GM21447 (cell line): Measurements from ENCODE around the gene OPALIN.
A peak's percentile ranks its signal among the peaks of the same experiment; 100 is the strongest.

Source experiments
- ATAC-seq: cut with Tn5 transposase; IDR thresholded peaks from one replicate; pipeline ENCODE4 v1.9.1; 2021; ENCODE audit not compliant: unreplicated experiment

OPALIN gene, protein sequence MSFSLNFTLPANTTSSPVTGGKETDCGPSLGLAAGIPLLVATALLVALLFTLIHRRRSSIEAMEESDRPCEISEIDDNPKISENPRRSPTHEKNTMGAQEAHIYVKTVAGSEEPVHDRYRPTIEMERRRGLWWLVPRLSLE

DNA sequence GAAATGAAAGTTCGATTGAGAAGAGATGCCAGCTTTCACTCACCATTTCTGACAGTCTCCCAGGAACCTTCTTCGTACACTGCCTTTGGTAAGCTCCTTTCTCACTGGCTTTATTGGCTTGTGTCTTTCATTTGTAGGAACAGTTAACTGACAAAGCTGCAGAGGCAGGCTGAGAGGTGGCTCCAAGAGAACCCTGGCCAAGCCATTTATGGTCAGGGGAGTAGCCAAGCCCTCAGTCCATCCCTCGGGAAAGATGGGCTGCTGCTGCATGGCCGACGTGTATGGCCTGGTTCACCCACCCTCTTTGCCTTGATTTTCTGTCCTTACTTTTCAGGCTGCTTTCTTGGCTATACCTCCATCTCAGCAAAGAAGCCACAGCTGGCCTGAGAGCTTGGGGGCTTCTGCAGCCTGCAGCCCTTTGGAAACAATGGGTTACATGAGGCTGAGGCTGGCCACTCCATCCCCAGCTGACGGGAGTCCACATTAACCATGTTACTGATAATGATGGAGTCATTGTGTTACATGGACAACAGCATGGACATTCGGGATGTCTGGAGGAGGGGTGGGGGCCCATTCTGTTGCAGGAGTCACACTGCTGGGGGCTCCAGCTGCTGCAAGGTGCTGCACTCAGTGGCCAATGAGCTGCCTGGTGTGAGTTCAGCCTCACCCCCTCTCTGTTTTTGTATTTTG is at the start of gene OPALIN:
Gene OPALIN (minus strand): TSS at position 152 of the 690 bp plus-strand sequence. CDS start 106 bp downstream, at position 46.
- ATAC-seq = no peak

DNA sequence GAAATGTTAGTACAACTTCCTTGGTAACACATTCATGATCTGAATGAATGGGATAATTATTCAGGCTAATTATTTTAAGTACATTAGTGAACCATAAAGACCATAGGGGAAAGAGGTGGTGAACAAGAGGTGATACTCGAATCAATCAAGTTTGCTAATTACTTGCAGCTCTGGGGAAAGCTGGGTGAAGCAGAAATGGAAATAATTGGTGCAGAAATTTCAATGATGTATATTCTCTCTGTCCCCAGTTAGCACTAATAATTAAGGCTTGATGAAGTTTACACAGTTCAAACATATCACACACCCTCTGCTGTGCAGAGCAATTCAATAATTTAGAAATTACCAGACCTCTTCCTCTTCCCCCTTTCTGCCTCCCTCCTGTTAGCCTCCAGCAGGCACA is 49.4 kb upstream of the OPALIN start:
- ATAC-seq = no peak

DNA sequence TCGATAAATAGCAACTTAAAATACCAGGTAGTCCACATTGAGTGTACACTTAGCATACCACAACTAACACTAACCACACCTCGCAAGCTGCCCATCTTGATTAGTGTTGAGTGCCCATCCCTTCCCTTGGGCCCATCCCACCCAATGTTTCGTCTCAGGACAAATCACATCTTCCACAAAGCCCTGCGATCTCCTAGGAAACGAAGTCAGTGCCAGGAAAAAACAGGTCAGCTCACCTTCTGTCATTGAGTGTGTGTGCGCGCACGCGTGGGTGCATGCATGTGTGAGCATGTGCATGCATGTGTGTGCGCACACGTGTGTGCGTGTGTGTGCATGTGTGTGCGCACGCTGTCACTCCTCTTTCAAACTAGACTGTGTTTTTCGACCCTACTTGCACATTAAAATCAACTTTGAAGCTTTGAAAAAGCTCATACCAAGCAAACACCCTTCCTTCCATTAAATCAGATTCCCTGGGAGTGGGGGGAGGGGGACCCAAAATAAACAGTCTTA is 48.8 kb upstream of the OPALIN start:
- no peak for ATAC-seq

DNA sequence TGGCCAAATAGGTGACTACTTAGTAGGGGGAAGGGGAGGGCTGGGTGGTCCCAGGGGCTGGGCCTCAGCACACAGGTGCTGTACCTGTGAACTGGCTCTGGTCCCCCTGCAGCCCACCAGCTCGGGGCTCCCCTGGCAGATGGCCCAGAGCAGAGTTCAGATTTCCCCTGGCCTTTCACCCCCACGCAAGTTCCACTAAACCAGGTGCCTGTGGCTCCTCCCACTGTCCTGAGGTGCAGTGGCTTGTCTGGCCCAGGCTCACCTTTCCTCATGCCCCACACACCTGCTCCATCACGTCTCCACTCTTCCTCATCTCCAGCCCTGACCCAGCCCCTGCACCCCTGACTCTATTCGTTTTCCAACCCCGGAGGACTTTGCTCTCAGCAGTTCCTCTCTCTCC is 47.3 kb upstream of the OPALIN start:
- ATAC-seq = no peak

DNA sequence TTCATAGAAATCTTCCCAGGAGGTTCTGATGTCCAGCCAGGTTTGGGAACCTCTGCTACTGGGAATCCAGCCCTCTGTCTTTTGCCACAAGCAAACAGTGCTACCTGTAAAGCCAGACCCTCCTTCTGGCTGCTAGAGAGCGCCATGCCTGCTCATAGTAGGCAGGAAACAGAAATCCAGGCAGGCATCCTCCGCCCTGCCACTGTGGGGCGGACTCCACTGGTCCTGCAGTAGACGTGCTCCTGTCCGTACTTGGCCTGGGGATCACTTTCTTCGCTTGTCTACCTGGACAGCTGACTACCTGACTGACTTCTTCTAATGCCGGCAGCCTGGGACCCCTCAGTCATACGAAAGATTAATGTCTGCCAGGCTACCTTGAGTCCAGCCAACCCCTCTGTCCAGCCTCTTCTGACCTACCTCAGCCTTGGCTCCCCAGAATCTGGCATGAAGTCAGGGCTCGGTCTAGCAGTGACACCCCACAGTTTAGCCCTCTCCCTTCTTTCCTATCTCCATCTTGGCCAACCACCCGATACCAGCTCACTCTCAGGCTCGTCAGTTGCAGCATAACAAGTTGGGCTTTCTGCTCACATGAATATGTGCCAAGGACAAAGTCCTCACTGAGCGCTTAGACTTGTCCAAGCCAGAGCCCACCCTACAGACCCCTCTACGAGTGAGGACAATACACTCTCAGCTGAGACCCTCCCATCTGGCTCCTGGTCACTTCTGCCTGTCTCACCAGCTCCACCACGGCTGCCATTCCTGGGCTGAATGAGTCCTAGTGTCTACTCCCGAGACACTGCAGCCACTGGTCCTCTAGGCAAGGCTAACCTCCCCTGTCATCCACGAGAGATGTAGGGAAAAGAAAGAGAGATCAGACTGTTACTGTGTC is 43.9 kb upstream of the OPALIN start:
- no peak for ATAC-seq

DNA sequence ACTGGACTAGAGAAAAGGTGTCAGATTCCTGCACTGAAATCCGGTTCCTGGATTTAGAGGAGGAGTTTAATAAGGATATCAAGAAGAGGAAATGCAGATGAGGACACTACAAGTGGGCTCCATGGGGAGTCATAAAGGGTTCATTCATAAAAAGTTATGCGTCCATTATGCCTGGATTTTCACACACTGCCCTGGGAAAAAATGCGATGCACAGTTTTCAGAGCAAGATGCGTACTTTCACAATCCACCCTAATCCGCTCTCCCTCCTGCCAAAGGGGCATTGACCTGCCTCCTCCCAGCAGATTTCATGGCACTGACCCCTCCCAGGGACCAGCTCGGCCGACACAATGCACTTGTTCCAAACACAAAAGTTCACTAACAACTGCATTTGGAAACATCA is 42.2 kb upstream of the OPALIN start:
- no peak for ATAC-seq

DNA sequence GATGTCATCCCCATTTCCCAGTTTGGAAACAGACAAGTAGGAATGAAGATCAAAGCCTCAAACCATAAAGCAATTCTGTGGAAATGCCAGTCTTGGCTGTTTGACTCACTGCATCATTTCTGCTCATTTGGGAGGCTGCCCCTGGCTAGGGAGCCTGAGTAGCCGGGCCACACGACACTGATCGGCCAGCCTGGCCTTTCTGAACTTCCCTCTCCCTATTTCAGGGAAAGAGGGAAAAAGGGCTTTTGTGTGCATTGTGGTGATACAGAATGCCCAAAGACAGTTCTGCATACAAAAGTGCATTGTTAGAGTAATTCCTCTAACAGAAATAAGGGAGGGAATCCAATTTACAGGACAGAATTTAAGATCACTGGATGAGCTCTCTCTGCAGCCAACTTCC is 41.7 kb upstream of the OPALIN start:
- ATAC-seq = no peak

DNA sequence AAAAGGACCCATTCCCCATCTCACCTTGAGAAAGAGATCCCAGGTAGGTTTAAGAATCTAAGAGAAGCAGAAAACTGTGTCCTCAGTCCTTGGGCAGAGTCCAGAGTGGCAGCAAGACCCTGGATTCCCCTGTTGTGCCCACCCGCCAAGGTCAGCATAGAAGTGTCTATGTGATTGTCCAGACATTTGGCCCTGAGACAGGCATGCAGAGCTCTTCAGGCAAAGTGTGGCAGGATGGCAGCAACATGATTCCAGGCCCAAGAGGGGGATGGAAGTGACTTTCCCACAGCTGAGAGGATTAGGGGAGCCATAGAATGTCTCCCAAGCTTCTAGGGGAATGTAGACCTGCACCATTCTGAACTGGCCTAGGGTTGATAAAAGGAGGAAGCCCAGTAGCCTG is 39.1 kb upstream of the OPALIN start:
- ATAC-seq = no peak

DNA sequence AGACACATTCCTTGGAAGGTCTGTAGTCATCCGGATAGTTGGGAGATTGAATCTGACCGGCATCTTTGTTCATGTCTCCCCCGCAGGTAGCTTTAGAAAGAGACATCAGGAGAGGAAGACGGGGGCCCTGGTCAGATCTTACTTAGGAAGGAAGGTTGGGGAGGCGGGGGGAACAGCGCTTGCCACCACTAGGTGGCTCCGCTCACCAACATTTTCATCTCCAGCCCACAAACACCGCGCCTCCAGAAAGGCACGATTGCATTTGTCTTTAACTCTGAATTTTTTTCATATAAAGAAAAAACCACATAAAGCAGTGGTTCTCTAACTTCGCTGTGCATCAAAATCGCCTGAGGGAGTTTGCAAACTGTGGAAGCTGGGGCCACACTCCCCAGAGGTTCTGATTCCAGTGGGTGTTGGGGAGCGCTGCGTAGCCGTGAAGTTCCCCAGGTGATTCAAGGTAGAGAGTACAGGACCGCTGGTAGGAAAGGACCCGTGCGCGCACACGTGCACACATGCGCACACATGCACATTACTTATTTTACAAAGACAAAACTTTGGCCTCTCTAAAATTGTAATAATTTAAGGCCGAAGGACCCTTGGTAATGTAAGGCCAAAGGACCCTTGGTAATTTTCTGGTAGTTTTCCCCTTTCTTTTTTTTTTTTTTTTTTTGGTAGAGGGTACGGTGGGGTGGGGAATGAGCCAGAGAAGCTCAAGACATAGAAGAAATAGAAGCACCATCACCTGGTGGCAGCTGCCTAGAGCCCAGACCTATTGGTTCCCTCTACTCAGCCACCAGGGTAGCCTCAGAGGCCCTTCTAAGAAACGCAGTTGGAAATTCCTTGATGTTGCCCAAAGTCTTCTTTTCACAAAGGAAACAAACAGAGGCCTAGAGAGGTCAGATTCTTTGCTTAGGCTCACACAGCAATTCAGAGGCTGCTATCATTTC is 37.4 kb upstream of the OPALIN start:
- ATAC-seq = no peak

DNA sequence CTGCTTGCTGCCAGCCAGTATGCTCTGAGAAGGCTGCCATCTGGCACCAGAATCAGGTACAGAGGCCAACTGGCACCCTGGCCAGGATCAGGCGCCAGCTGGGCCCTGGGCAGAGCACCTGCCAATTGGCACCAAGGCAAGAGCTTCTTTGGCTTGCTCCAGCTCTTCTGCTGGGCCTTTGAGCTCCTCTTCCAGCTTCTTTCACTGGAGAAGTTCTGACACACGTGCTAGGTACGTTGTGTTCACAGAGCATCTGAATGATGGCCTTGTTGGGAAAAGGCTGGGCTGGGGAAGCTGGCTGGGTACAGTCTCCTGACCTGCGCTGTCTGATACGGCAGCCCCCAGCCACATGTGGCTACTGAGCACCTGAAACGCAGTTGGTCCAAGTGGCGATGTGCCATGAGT is 31.7 kb upstream of the OPALIN start:
- ATAC-seq = no peak

DNA sequence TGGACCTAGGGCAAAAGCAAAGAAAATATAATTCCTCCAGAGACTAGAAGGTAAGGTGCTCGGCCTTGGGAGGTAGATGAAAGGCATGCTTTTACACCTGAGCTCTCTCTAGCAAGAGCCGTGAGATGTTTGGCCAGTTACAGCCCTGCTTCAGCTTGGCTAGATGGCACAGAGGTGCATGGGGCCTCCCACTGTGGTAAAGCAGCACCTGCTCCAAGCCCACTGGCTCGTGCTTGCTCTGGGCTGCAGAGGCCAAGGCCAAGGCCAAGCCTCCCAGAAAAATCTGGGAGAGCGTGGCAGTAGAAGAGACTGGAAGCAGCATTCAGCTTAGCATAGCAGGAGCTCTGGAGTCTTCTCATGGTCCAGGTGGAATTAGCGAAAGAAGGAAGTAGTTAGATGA is 31.0 kb upstream of the OPALIN start:
- no peak for ATAC-seq

DNA sequence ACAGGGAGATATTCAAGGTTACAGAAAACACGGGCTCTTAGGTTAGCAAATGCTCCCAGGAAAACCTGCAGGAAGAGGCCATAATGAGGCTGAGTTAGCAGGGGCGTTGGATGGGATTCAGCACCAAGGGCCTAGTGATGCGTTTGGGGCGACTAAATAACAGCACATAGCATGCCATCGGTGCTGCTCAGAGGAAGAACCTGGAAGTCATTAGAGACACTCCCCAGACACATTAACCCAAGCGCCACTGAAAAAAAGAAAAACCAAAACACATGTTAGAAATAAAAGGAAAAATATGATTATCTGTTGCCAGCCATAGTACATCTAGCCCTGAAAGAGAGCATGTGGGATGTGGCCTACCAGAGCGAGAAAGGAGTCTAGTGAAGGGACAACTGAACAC is 28.8 kb upstream of the OPALIN start:
- no peak for ATAC-seq

DNA sequence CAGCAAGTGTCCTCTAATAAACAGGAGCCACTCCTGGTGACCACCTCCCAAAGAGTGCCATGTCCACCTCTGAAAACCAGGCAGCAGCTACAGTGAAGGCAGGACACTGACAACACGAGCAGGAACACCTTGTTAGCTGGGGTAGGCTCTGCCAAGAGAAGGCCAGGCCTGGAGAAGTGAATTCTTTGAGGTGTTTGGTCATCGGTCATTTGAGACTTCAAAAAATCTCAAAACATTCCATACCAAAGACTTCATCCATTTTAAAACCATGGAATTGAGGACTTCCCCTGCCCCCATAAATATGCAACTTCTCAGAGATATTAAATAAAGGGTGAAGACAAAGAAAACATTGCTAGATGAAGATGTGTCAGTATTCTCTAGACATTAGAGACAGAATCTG is 28.4 kb upstream of the OPALIN start:
- ATAC-seq = no peak

DNA sequence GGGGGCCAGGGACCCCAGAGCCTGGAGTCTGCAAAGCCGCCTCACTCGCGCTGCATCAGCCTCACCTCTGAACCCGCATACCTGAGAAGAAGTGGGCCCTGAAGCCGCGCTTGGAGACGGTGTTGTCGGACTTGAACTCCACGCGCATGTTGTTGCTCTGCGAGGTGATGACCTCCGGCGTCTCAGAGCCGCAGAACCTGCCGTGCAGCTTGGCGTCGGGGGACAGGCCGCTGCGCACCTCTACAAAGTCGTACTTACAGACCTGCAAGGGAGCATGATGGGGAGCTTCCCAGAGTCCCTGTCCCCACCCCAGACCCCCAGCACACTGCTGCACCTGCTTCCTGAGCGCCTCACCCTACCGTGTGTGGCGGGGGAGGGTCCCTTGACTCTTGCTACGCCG is 25.7 kb upstream of the OPALIN start:
- ATAC-seq = no peak

DNA sequence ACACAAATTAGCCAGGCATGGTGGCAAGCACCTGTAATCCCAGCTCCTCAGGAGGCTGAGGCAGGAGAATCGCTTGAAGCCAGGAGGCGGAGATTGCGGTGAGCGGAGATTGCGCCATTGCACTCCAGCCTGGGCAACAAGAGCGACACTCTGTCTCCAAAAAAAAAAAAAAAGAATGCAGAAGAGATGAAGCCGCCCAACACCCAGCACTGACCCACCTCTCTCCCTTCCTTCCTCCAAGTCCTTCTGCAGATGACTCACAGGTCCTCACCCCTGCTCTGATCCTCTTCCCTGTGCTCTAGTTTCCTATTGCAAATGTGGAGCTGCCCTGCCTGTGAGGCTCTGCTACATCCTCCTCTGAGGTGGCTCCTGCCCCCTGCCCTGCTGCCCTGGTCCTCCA is 22.0 kb upstream of the OPALIN start:
- ATAC-seq = no peak

DNA sequence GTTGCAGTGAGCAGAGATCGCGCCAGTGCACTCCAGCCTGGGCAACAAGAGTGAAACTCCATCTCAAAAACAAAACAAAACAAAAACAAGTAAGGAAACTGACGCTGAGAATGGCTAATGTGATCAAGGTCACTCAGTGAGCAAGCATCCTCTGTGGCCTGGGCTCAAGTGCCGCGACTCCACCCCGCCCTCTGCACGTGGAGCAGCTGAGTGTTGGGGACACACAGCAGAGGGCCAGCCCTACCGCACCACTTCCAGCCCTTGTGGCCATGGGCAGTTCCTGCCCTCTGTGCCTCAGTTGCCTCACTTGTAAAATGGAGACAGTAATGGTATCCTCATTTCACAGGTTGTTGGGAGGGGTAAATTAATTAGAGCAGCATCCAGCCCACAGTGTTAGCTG is 21.0 kb upstream of the OPALIN start:
- no peak for ATAC-seq

DNA sequence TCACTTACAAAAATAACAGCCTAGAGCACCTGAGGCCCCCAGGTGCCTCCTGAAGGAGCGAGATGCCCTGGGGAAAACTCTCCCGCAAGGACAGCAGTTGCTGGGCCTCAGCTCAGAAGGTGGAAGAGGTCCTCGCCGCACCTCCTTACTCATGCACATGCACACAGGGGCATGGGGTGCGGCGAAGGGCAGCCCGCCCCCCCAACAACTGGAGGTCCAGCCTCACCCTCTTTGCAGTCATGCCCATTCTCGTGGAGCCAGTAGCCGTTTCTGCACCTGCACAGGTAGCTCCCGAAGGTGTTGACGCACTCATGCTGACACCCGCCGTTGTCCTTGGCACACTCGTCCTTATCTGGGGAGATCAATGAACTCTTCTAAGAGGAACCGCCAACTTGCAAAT is 19.9 kb upstream of the OPALIN start:
- ATAC-seq = no peak

DNA sequence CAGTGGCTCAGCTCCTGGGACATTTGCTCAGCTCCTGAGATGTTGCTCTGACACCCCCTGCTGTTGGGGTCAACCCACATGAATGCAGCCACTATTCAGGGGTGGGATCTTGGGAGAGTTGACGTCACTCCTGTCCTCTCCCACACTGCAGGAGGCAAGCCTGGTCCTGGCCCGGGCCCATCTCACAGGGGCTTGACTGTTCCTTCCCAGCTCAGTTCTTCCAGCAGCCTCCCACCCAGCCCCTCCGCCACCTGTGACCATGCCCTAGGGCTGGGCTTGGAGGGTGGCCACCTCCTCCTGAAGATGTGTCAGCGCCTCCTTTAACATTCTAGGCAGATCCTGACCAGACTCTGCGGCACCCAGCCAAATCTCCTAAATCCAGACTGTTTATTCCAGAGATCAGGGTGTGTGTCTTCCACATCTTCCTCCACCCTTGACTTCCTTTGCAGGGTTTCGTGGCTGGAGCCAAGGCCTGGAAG is 19.1 kb upstream of the OPALIN start:
- no peak for ATAC-seq

DNA sequence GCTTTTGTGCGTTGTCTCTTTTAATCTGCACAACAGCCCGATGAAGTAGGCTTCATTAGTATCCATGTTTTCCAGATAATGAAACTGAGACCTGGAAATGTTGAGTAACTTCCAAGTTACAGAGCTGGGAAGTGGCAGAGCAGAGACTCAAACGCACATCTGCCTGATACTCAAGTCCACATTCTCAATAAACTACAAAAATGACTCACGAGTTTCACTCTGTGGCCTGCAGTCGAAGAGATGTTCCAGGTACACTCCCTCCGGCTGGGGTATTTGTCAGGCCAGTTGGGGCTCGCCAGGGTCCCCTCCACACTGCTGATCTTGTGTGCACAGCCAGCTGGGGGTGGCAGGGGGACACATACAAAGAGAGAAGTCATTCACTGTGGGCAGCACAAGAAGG is 17.7 kb upstream of the OPALIN start:
- ATAC-seq = no peak

DNA sequence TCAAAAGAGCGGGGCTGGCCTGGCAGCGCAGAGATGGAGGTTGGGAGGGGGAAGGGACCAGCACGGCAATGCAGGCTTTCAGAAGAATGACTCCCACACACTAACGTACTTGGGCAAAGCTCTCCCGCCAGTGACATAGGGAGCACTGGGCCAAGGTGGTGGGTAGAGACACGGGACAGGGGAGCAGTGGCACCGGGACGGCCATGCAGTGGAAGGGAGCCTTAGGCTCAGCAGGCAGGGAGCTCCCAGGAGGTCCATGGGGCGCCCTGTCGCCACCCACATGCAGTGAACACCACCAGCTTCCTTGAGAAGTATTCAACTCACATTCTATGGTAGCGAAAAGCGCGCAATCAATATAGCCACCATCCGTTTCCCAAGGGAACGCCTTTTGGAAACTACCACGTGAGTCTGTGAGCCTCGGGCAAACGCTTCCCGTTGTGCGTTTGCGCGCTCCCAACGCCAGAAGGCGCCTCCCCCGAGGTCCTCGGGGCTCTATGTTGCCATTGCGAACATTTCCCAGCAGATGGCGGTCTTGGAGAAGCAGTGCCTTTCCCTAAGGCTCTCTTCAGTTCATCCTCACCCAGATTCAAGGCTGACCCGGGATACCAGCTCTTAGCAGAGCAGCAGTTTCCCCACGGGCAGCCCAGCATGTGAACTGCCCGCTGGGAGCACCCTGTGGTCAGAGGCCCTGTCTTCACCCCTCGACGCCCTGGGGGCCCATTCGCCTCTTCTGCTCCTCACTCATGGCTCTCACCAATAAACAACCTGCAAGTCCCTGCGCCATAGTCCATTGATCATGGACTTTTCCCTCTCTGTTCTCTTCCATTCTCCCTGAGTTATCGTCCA is 16.4 kb upstream of the OPALIN start:
- peak; percentile 84 for ATAC-seq
